ENCODE data around the gene TM4SF5. TPM values are rescaled to one million over a fixed set of nuclear protein-coding genes. Genes with fewer than 3 reads are reported as not detected.

Gene TM4SF5
- not detected for total RNA-seq

- H3K27me3 Mint-ChIP-seq, result peaks cover 20% of the 10 kb centered on the region
- H3K4me1 Mint-ChIP-seq, result peaks cover 16% of the 10 kb centered on the region
- no peaks in the 10 kb centered on the region for H3K9me3 Mint-ChIP-seq (ENCODE audit: low read depth)
- H3K4me3 Mint-ChIP-seq, result peak within 1 kb of the TSS; percentile 3
- DNase-seq (peak; percentile 83), ATAC-seq (peak; percentile 92)
- CTCF ChIA-PET, result interaction anchor here (0.9 to 4.5 kb wide), 6 partner anchors 11 to 131 kb away, joined by 3 to 33 read pairs (median 4); partner anchors contain the start of genes CHRNE and GLTPD2
- no peaks in the 10 kb centered on the region for H3K36me3 Mint-ChIP-seq
- peak within 1 kb of the TSS; percentile 25 for H3K27ac Mint-ChIP-seq
Observed at GRCh38 chr17:4771519-4772234, at the start of gene TM4SF5. TM4SF5 (plus strand) TSS chr17:4771886; CDS start chr17:4771923, 37 bp downstream.

GRCh38 chr17:4722678-4723240 lies 48.9 kb upstream of the TM4SF5 start:
- no peak overlapping the region for H3K4me3 Mint-ChIP-seq
- peaks cover 56% of the 10 kb centered on the region for H3K4me1 Mint-ChIP-seq
- ATAC-seq (no peak), DNase-seq (no peak)
- peaks cover 48% of the 10 kb centered on the region for H3K36me3 Mint-ChIP-seq
- H3K27ac Mint-ChIP-seq, result no peak overlapping the region
- no peaks in the 10 kb centered on the region for H3K9me3 Mint-ChIP-seq (ENCODE audit: low read depth)
- no peaks in the 10 kb centered on the region for H3K27me3 Mint-ChIP-seq
- CTCF ChIA-PET, result interaction anchor here (1.3 to 2.1 kb wide), 2 partner anchors 8 to 13 kb away, joined by 3 to 5 read pairs; partner anchors contain the start of gene ARRB2

- H3K27ac Mint-ChIP-seq, result no peak overlapping the region
- H3K4me3 Mint-ChIP-seq, result no peak overlapping the region
- peaks cover 61% of the 10 kb centered on the region for H3K4me1 Mint-ChIP-seq
- no peaks in the 10 kb centered on the region for H3K27me3 Mint-ChIP-seq
- H3K9me3 Mint-ChIP-seq (ENCODE audit: low read depth), result no peaks in the 10 kb centered on the region
- no peak for ATAC-seq
- CTCF ChIA-PET, result interaction anchor here (1.2 kb wide), 2 partner anchors 11 to 177 kb away, joined by 3 read pairs; no protein-coding TSS in a partner anchor
- H3K36me3 Mint-ChIP-seq, result peaks cover 33% of the 10 kb centered on the region
- no peak for DNase-seq
Observed at GRCh38 chr17:4724650-4725049, 47.0 kb upstream of the TM4SF5 start.

- H3K27ac Mint-ChIP-seq, result peak overlapping the region; percentile 53
- H3K4me1 Mint-ChIP-seq, result peaks cover 55% of the 10 kb centered on the region
- no peak for ATAC-seq
- CTCF ChIA-PET, result interaction anchor here (0.8 to 1.8 kb wide), 3 partner anchors 16 to 64 kb away, joined by 3 to 4 read pairs (median 4); partner anchors contain the start of gene ARRB2
- H3K4me3 Mint-ChIP-seq, result no peak overlapping the region
- no peak for DNase-seq
- H3K27me3 Mint-ChIP-seq, result no peaks in the 10 kb centered on the region
- no peaks in the 10 kb centered on the region for H3K9me3 Mint-ChIP-seq (ENCODE audit: low read depth)
- H3K36me3 Mint-ChIP-seq, result peaks cover 22% of the 10 kb centered on the region
Observed at GRCh38 chr17:4725646-4726310, 45.9 kb upstream of the TM4SF5 start.

GRCh38 chr17:4728124-4728523 lies 43.6 kb upstream of the TM4SF5 start:
- peaks cover 7% of the 10 kb centered on the region for H3K36me3 Mint-ChIP-seq
- no peaks in the 10 kb centered on the region for H3K27me3 Mint-ChIP-seq
- peak overlapping the region; percentile 88 for H3K27ac Mint-ChIP-seq
- peak overlapping the region; percentile 38 for H3K4me3 Mint-ChIP-seq
- DNase-seq, result peak; percentile 64
- CTCF ChIA-PET, result interaction anchor here (2.8 to 3.8 kb wide), 2 partner anchors 13 to 16 kb away, joined by 8 to 16 read pairs; no protein-coding TSS in a partner anchor
- no peaks in the 10 kb centered on the region for H3K9me3 Mint-ChIP-seq (ENCODE audit: low read depth)
- ATAC-seq, result peak; percentile 2
- peaks cover 53% of the 10 kb centered on the region for H3K4me1 Mint-ChIP-seq

- no peaks in the 10 kb centered on the region for H3K9me3 Mint-ChIP-seq (ENCODE audit: low read depth)
- peaks cover 47% of the 10 kb centered on the region for H3K4me1 Mint-ChIP-seq
- H3K27me3 Mint-ChIP-seq, result peaks cover 4% of the 10 kb centered on the region
- H3K27ac Mint-ChIP-seq, result no peak overlapping the region
- peak overlapping the region; percentile 91 for H3K4me3 Mint-ChIP-seq
- ATAC-seq (no peak), DNase-seq (no peak)
- H3K36me3 Mint-ChIP-seq, result peaks cover 1% of the 10 kb centered on the region
- CTCF ChIA-PET, result interaction anchor here (1.1 to 2.4 kb wide), 3 partner anchors 57 to 155 kb away, joined by 3 to 19 read pairs (median 5); no protein-coding TSS in a partner anchor
Observed at GRCh38 chr17:4733073-4733531, 38.6 kb upstream of the TM4SF5 start.

GRCh38 chr17:4734857-4735475 lies 36.7 kb upstream of the TM4SF5 start:
- H3K27me3 Mint-ChIP-seq, result peaks cover 15% of the 10 kb centered on the region
- ATAC-seq (no peak), DNase-seq (no peak)
- H3K4me1 Mint-ChIP-seq, result peaks cover 42% of the 10 kb centered on the region
- H3K4me3 Mint-ChIP-seq, result no peak overlapping the region
- no peaks in the 10 kb centered on the region for H3K9me3 Mint-ChIP-seq (ENCODE audit: low read depth)
- CTCF ChIA-PET, result interaction anchor here (1.0 kb wide), 1 partner anchor 55 kb away, joined by 3 read pairs; no protein-coding TSS in a partner anchor
- H3K36me3 Mint-ChIP-seq, result peaks cover 1% of the 10 kb centered on the region
- no peak overlapping the region for H3K27ac Mint-ChIP-seq

- H3K27me3 Mint-ChIP-seq, result peaks cover 25% of the 10 kb centered on the region
- ATAC-seq (no peak), DNase-seq (no peak)
- no peak overlapping the region for H3K4me3 Mint-ChIP-seq
- H3K9me3 Mint-ChIP-seq (ENCODE audit: low read depth), result no peaks in the 10 kb centered on the region
- peaks cover 41% of the 10 kb centered on the region for H3K4me1 Mint-ChIP-seq
- peak overlapping the region; percentile 13 for H3K27ac Mint-ChIP-seq
- peaks cover 1% of the 10 kb centered on the region for H3K36me3 Mint-ChIP-seq
- CTCF ChIA-PET, result interaction anchor here (0.6 to 1.8 kb wide), 2 partner anchors 54 to 538 kb away, joined by 3 to 12 read pairs; no protein-coding TSS in a partner anchor
Observed at GRCh38 chr17:4735876-4736651, 35.6 kb upstream of the TM4SF5 start.

- H3K4me3 Mint-ChIP-seq, result peak overlapping the region; percentile 71
- CTCF ChIA-PET, result interaction anchor here (0.7 to 2.5 kb wide), 5 partner anchors 9 to 32 kb away, joined by 3 to 5 read pairs (median 3); partner anchors contain the start of gene ARRB2
- peaks cover 1% of the 10 kb centered on the region for H3K36me3 Mint-ChIP-seq
- DNase-seq, result no peak
- no peaks in the 10 kb centered on the region for H3K9me3 Mint-ChIP-seq (ENCODE audit: low read depth)
- no peak overlapping the region for H3K27ac Mint-ChIP-seq
- peak; percentile 20 for ATAC-seq
- H3K27me3 Mint-ChIP-seq, result peaks cover 30% of the 10 kb centered on the region
- H3K4me1 Mint-ChIP-seq, result peaks cover 23% of the 10 kb centered on the region
Observed at GRCh38 chr17:4738136-4739121, 33.3 kb upstream of the TM4SF5 start.

- Mint-ChIP-seq H3K4me3 (peak within 1 kb of the TSS; percentile 71), H3K27ac (no peak within 1 kb of the TSS), H3K9me3 (ENCODE audit: low read depth) (no peaks in the 10 kb centered on the region), H3K27me3 (peaks cover 30% of the 10 kb centered on the region), H3K4me1 (peaks cover 20% of the 10 kb centered on the region), H3K36me3 (no peaks in the 10 kb centered on the region)
- DNase-seq, result peak; percentile 57
- CTCF ChIA-PET, result interaction anchor here (0.9 to 2.5 kb wide), 3 partner anchors 24 to 33 kb away, joined by 3 to 5 read pairs (median 3); no protein-coding TSS in a partner anchor
- peak; percentile 75 for ATAC-seq
Observed at GRCh38 chr17:4739122-4740024, 32.3 kb upstream of the TM4SF5 start, which contains the start of the genes CXCL16 and ZMYND15. CXCL16 (minus strand) TSS chr17:4739928; CDS start chr17:4739339, 589 bp downstream. ZMYND15 (plus strand) TSS chr17:4739833; CDS start chr17:4740549, 716 bp downstream.

Measured in activated CD8-positive, alpha-beta memory T cell treated with anti-CD3 and anti-CD28 coated beads, Interleukin-2, amount 10 ng/mL, durations not matched to agents 7 days and 5 days (primary cell).